Measurements from ENCODE around the gene SMIM8.
"Not testable (repeated sequence)": the region's sequence is repeated elsewhere in the genome, so short reads cannot be mapped to it uniquely, and the experiment has no call there.

The SMIM8 gene

DNA sequence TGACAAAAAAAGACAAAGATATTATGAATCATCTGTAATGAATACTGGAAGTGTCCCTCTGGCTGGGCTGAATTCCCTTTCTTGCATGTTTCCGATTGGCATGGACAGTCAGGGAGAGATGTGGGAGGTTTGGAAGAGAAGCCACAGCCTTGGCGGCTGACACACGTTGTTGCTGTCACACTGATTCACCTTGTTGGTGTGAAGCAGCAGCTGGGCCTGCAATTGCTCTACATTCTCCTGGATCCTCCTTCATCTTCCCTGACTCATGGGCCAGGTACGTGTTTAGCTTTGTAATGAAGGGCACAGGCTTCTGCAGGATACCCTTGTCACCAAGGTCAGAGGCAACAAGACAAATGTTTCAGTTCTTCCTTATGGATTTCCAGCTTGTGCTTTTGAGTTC is 13.4 kb upstream of the SMIM8 start:
- Histone ChIP-seq H3K4me3 (no peak overlapping the region), H3K27ac (no peak overlapping the region)
- DNase-seq (ENCODE audit: low spot score): no peak
- TF ChIP-seq, protein P1, sequence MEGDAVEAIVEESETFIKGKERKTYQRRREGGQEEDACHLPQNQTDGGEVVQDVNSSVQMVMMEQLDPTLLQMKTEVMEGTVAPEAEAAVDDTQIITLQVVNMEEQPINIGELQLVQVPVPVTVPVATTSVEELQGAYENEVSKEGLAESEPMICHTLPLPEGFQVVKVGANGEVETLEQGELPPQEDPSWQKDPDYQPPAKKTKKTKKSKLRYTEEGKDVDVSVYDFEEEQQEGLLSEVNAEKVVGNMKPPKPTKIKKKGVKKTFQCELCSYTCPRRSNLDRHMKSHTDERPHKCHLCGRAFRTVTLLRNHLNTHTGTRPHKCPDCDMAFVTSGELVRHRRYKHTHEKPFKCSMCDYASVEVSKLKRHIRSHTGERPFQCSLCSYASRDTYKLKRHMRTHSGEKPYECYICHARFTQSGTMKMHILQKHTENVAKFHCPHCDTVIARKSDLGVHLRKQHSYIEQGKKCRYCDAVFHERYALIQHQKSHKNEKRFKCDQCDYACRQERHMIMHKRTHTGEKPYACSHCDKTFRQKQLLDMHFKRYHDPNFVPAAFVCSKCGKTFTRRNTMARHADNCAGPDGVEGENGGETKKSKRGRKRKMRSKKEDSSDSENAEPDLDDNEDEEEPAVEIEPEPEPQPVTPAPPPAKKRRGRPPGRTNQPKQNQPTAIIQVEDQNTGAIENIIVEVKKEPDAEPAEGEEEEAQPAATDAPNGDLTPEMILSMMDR (IDR thresholded peaks at IDR 0.05): no peak

DNA sequence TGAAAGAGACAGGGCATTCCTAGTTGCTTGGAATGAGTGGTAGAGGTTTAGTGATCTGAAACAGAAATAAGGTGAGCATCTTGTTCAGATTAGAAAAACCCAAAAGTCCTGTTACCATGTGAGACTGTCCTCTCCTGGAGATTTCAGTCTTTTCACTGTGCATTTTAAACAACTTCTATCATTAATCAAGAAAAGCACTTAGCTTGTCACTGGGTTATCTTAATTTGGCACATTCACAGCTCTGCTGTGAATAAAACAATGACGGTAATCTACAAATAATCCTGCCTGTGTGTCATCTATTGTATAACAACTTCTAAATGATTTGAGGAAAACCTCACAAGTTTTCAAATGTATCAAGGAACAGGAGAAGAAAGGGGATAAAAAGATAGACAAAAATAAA is 9.5 kb upstream of the SMIM8 start:
- no peak overlapping the region for H3K27ac ChIP-seq
- no peak for DNase-seq (ENCODE audit: low spot score)
- TF ChIP-seq, protein P1 (IDR thresholded peaks at IDR 0.05): no peak
- H3K4me3 ChIP-seq: no peak overlapping the region

DNA sequence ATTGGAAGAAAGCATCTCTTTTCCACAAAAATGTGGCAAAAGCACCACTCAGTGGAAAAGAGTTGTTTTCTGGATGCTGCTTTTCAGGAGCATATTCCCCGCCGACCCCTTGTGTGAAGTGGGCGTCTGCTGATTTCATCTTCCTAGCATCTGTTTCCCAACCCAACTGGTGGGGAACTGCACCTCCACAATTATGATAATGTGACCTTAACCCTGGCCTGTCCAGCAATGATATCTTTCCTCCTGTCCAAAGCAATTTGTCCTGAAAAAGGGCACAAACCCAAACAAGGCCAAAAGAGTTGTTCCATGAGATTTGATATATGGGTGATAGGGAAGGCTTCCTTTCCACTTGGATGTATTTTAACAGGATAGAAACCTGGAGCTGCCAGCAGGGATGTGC is 7.3 kb upstream of the SMIM8 start:
- Histone ChIP-seq H3K4me3 (no peak overlapping the region), H3K27ac (no peak overlapping the region)
- TF ChIP-seq, protein P1 (IDR thresholded peaks at IDR 0.05): no peak
- DNase-seq (ENCODE audit: low spot score): no peak

DNA sequence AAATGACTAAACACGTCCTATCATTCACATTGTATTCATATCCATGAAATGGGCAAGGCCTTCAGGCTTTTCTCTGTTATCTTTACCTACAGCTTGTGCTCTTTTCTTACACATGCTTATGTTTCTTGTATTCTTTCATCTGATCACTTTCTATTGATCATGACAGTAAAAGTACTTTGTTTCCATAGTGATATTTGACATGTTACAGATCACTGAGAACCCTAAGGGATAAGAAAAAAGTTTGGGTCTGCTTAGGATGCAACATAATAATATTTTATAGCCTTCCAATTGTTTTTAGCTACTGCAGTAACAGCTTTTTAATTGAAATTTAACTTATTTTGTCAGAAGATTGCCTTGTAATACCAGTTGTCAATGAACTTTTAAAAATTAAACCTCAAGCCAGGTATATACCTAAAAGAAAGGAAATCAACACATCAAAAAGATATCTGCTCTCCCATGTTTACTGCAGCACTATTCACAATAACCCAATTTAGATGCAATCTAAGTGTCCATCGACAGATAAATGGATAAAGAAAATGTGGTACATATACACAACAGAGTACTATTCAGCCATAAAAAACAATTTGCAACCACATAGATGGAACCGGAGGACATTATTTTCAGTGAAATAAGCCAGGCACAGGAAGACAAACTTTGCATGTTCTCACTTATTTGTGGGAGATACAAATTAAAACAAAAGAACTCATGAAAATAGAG is 3.0 kb upstream of the SMIM8 start:
- Histone ChIP-seq H3K27ac (no peak overlapping the region), H3K4me3 (no peak overlapping the region)
- TF ChIP-seq, protein P1 (IDR thresholded peaks at IDR 0.05): no peak
- no peak for DNase-seq (ENCODE audit: low spot score)

DNA sequence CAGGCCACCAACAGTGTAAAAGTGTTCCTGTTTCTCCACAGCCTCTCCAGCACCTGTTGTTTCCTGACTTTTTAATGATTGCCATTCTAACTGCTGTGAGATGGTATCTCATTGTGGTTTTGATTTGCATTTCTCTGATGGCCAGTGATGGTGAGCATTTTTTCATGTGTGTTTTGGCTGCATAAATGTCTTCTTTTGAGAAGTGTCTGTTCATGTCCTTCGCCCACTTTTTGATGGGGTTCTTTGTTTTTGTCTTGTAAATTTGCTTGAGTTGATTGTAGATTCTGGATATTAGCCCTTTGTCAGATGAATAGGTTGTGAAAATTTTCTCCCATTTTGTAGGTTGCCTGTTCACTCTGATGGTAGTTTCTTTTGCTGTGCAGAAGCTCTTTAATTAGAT is 1.5 kb downstream of the SMIM8 start:
- DNase-seq (ENCODE audit: low spot score); H3K27ac ChIP-seq; H3K4me3 ChIP-seq: not testable (repeated sequence)

DNA sequence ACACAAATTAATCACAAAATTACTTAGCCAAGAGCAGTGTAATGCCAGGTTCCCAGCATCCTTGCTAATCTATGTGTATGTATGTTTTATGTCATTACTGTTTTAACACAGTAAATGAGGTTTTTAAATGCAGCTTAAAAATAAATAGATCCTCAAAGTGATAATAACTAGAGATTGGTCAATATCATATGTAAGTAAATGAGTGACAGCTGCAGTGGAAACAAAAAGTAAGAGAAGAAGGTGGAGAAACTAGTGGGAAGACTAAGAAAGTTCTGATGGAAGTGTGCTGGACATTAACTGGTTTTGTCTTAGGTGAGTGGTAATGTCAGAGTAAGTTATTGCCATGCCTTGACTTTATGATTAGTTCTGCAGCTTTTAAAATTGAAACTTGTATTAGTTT is 8.6 kb downstream of the SMIM8 start:
- DNase-seq (ENCODE audit: low spot score): no peak
- Histone ChIP-seq H3K4me3 (no peak overlapping the region), H3K27ac (no peak overlapping the region)
- TF ChIP-seq, protein P1 (IDR thresholded peaks at IDR 0.05): no peak

DNA sequence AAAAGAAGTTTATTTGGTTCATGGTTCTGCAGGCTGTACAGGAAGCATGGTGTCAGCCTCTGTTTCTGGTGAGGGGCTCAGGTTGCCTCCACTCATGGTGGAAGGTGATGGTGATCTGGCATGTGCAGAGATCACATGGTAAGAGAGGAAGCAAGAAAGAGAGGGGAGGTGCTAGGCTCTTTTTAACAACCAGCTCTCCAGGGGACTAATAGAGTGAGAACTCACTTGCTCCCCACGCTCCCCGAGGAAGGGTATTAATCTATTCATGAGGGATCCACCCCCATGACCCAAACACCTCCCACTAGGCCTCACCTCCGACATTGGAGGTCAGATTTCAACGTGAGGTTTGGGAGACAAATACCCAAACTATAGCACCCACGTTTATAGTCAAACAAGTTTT is 10.6 kb downstream of the SMIM8 start:
- DNase-seq (ENCODE audit: low spot score): no peak
- H3K4me3 ChIP-seq: no peak overlapping the region
- no peak overlapping the region for H3K27ac ChIP-seq
- TF ChIP-seq, protein P1 (IDR thresholded peaks at IDR 0.05): no peak
